SK-N-MC (cell line): ENCODE data around the gene SPTBN4.

Source experiments
- EZH2 ChIP-seq: fragments of 200-600 bp; sonication (generic); IDR thresholded peaks from one replicate; pipeline ENCODE4 v1.6.1; 2017; ENCODE audit warnings: antibody characterized with exemption
- POLR2AphosphoS5 ChIP-seq: IDR thresholded peaks from 2 replicates; pipeline ENCODE4 v1.6.1; 2012; ENCODE audit warnings: mild to moderate bottlenecking, low read depth, low read length, borderline replicate concordance

- TF ChIP-seq POLR2AphosphoS5 (no peak), EZH2 (no peak)
Measured at GRCh38 chr19:40621283-40621682, 154.5 kb downstream of the SPTBN4 start.
